Mesenteric fat pad (tissue), 1 donor: Measurements from ENCODE around the gene ZFP36L2. TPM values are rescaled to one million over a fixed set of nuclear protein-coding genes. Genes with fewer than 3 reads are reported as not detected.

Experiments used
- DNase-seq: peaks from one replicate; pipeline ENCODE4 v3.0.0-alpha.2; 2020; ENCODE audit warnings: low spot score
- total RNA-seq: library from RNA; stranded (reverse); fragmentation: NEBNext Ultra II Directional; extraction: Animal tissue kit (Norgen Biotek cat#: 25700); gene quantifications from one replicate; pipeline ENCODE4 v1.2.1, GENCODE V29; 2021
- donor health status: DM: yes; HTN: yes; CAD: no.

Gene ZFP36L2
- total RNA-seq, 1 donor from 2014 or later = 237 TPM

- DNase-seq = no peak
These were observed 15.7 kb downstream of the ZFP36L2 start for GRCh38 chr2:43210467-43211303.

- no peak for DNase-seq
These were observed 16.3 kb downstream of the ZFP36L2 start for GRCh38 chr2:43210125-43210466.

GRCh38 chr2:43209204-43209717 lies 17.1 kb downstream of the ZFP36L2 start:
- no peak for DNase-seq

- DNase-seq = no peak
These were observed 18.7 kb downstream of the ZFP36L2 start for GRCh38 chr2:43207553-43208300.

GRCh38 chr2:43206602-43207001 lies 19.8 kb downstream of the ZFP36L2 start:
- no peak for DNase-seq

- no peak for DNase-seq
These were observed 23.0 kb downstream of the ZFP36L2 start for GRCh38 chr2:43203373-43203772.

GRCh38 chr2:43202289-43202688 lies 24.1 kb downstream of the ZFP36L2 start:
- no peak for DNase-seq

- no peak for DNase-seq
These were observed 24.9 kb downstream of the ZFP36L2 start for GRCh38 chr2:43201497-43201896.

GRCh38 chr2:43201016-43201415 lies 25.4 kb downstream of the ZFP36L2 start:
- no peak for DNase-seq

GRCh38 chr2:43199492-43200488 lies 26.6 kb downstream of the ZFP36L2 start:
- no peak for DNase-seq

- no peak for DNase-seq
These were observed 28.1 kb downstream of the ZFP36L2 start for GRCh38 chr2:43198263-43198662.

- no peak for DNase-seq
These were observed 28.9 kb downstream of the ZFP36L2 start for GRCh38 chr2:43197588-43197896.

GRCh38 chr2:43196768-43197587 lies 29.4 kb downstream of the ZFP36L2 start:
- no peak for DNase-seq

- no peak for DNase-seq
These were observed 32.1 kb downstream of the ZFP36L2 start for GRCh38 chr2:43194121-43194869.

GRCh38 chr2:43193652-43194120 lies 32.7 kb downstream of the ZFP36L2 start:
- no peak for DNase-seq

- DNase-seq = no peak
These were observed 33.4 kb downstream of the ZFP36L2 start for GRCh38 chr2:43192744-43193651.

GRCh38 chr2:43191947-43192516 lies 34.4 kb downstream of the ZFP36L2 start:
- no peak for DNase-seq
